Hepatocyte (in vitro differentiated cells): ENCODE results near the gene PLA2G1B. TPM values are rescaled to one million over a fixed set of nuclear protein-coding genes. Genes with fewer than 3 reads are reported as not detected.
"Not testable (repeated sequence)": the region's sequence is repeated elsewhere in the genome, so short reads cannot be mapped to it uniquely, and the experiment has no call there.

Experiments
- DNase-seq: peaks from one replicate; pipeline ENCODE4 v3.0.0-alpha.2; 2016; ENCODE audit warnings: low spot score
- H2AFZ ChIP-seq: fragments of 200-600 bp; sonication (generic); 2 replicates; pipeline ENCODE4 v1.6.0; 2016; ENCODE audit warnings: antibody characterized with exemption, mild to moderate bottlenecking
- H3K27ac ChIP-seq: fragments of 200-600 bp; sonication (generic); 2 replicates; pipeline ENCODE4 v1.5.1; 2016; ENCODE audit warnings: mild to moderate bottlenecking
- H3K27me3 ChIP-seq: fragments of 200-600 bp; sonication (generic); 2 replicates; pipeline ENCODE4 v1.6.1; 2016
- H3K36me3 ChIP-seq: fragments of 200-600 bp; sonication (generic); replicated peaks from 2 replicates; pipeline ENCODE4 v1.5.1; 2016; ENCODE audit warnings: low read depth; ENCODE audit not compliant: insufficient read depth
- H3K4me1 ChIP-seq: fragments of 200-600 bp; sonication (generic); 2 replicates; pipeline ENCODE4 v1.5.1; 2016; ENCODE audit warnings: mild to moderate bottlenecking, moderate library complexity; ENCODE audit not compliant: insufficient read depth
- H3K4me2 ChIP-seq: fragments of 200-600 bp; sonication (generic); 2 replicates; pipeline ENCODE4 v1.6.0; 2016
- H3K4me3 ChIP-seq: fragments of 200-600 bp; sonication (generic); 2 replicates; pipeline ENCODE4 v1.5.1; 2016; ENCODE audit warnings: mild to moderate bottlenecking
- H3K79me2 ChIP-seq: fragments of 200-600 bp; sonication (generic); 2 replicates; pipeline ENCODE4 v1.6.0; 2017; ENCODE audit warnings: mild to moderate bottlenecking
- H3K9me2 ChIP-seq: fragments of 200-600 bp; sonication (generic); replicated peaks from 2 replicates; pipeline ENCODE4 v1.6.0; 2017; ENCODE audit warnings: mild to moderate bottlenecking; ENCODE audit not compliant: insufficient read depth
- H3K9me3 ChIP-seq: fragments of 200-600 bp; sonication (generic); 2 replicates; pipeline ENCODE4 v1.5.1; 2016; ENCODE audit warnings: low read depth, mild to moderate bottlenecking
- H4K20me1 ChIP-seq: fragments of 200-600 bp; sonication (generic); 2 replicates; pipeline ENCODE4 v1.6.0; 2016; ENCODE audit warnings: mild to moderate bottlenecking; ENCODE audit not compliant: insufficient read depth, poor library complexity, severe bottlenecking
- CTCF ChIP-seq: fragments of 200-600 bp; sonication (generic); IDR thresholded peaks from 2 replicates; pipeline ENCODE4 v1.5.1; 2016; ENCODE audit warnings: antibody characterized with exemption, mild to moderate bottlenecking; ENCODE audit not compliant: poor library complexity
- EZH2 ChIP-seq: fragments of 200-600 bp; sonication (generic); IDR thresholded peaks from 2 replicates; pipeline ENCODE4 v1.6.1; 2016; ENCODE audit warnings: antibody characterized with exemption, mild to moderate bottlenecking, borderline replicate concordance
- EZH2phosphoT487 ChIP-seq: fragments of 200-600 bp; sonication (generic); IDR thresholded peaks from one replicate; pipeline ENCODE4 v1.6.1; 2018; ENCODE audit warnings: antibody characterized with exemption, mild to moderate bottlenecking, low read depth, moderate library complexity; ENCODE audit not compliant: unreplicated experiment, severe bottlenecking
- WGBS: methylation state at CpG from one replicate; pipeline ENCODE4 v1.1.6; 2016; ENCODE audit warnings: low lambda C conversion rate; ENCODE audit errors: missing lambda C conversion rate; 5-methylcytosine and 5-hydroxymethylcytosine counted together
- polyA plus RNA-seq: library from polyadenylated mRNA; unstranded; fragments of >200 nt; fragmentation: Nextera tagmentation; extraction: Ambion mirVana; gene quantifications from 2 replicates; pipeline ENCODE4 v1.2.1, GENCODE V29; 2016
- total RNA-seq: library from RNA; depleted of rRNA; stranded (reverse); fragments of >200 nt; gene quantifications from 2 replicates; pipeline ENCODE4 v1.2.3, GENCODE V29; 2014

PLA2G1B gene
- total and polyA plus RNA-seq, 2 experiments from 2014 or later = 8.5 to 14.7 TPM

GRCh38 chr12:120342175-120343038, 14.8 kb upstream of the PLA2G1B start:
- Histone ChIP-seq H3K4me2 (no peak overlapping the region), H3K36me3 (no peaks in the 10 kb centered on the region), H3K4me1 (no peaks in the 10 kb centered on the region), H2AFZ (no peak overlapping the region), H3K27ac (no peak overlapping the region), H3K79me2 (no peaks in the 10 kb centered on the region), H4K20me1 (no peaks in the 10 kb centered on the region), H3K9me3 (no peaks in the 10 kb centered on the region), H3K9me2 (no peaks in the 10 kb centered on the region), H3K4me3 (no peak overlapping the region), H3K27me3 (no peaks in the 10 kb centered on the region)
- DNase-seq = no peak
- WGBS = 80% methylated on average over 15 of the region's 30 CpGs
- TF ChIP-seq EZH2phosphoT487 = no peak
- TF ChIP-seq EZH2 = no peak
- no peak for TF ChIP-seq CTCF

GRCh38 chr12:120339256-120339655, 11.7 kb upstream of the PLA2G1B start:
- no peaks in the 10 kb centered on the region for H3K27me3 ChIP-seq
- no peaks in the 10 kb centered on the region for H3K4me1 ChIP-seq
- TF ChIP-seq EZH2 (no peak), CTCF (no peak)
- H4K20me1 ChIP-seq = no peaks in the 10 kb centered on the region
- no peaks in the 10 kb centered on the region for H3K9me2 ChIP-seq
- no peaks in the 10 kb centered on the region for H3K9me3 ChIP-seq
- H2AFZ ChIP-seq = no peak overlapping the region
- H3K4me3 ChIP-seq = no peak overlapping the region
- no peak overlapping the region for H3K27ac ChIP-seq
- WGBS = 91% methylated on average over 4 of the region's 4 CpGs
- no peak for DNase-seq
- H3K36me3 ChIP-seq = no peaks in the 10 kb centered on the region
- no peak overlapping the region for H3K4me2 ChIP-seq
- H3K79me2 ChIP-seq = no peaks in the 10 kb centered on the region

- no peaks in the 10 kb centered on the region for H3K9me3 ChIP-seq
- no peaks in the 10 kb centered on the region for H4K20me1 ChIP-seq
- no peak for DNase-seq
- no peaks in the 10 kb centered on the region for H3K36me3 ChIP-seq
- H2AFZ ChIP-seq = no peak overlapping the region
- no peaks in the 10 kb centered on the region for H3K4me1 ChIP-seq
- H3K27ac ChIP-seq = no peak overlapping the region
- H3K9me2 ChIP-seq = no peaks in the 10 kb centered on the region
- H3K79me2 ChIP-seq = no peaks in the 10 kb centered on the region
- 84% methylated on average over 2 of the region's 2 CpGs for WGBS
- TF ChIP-seq EZH2 = no peak
- H3K4me2 ChIP-seq = no peak overlapping the region
- no peak overlapping the region for H3K4me3 ChIP-seq
- H3K27me3 ChIP-seq = no peaks in the 10 kb centered on the region
Measured at GRCh38 chr12:120337730-120338129, 10.2 kb upstream of the PLA2G1B start.

GRCh38 chr12:120336392-120336791, 8.8 kb upstream of the PLA2G1B start:
- not testable (repeated sequence) for H3K4me1 ChIP-seq, H3K4me2 ChIP-seq, H3K4me3 ChIP-seq, H3K27me3 ChIP-seq, H2AFZ ChIP-seq, H3K27ac ChIP-seq, H3K36me3 ChIP-seq, H3K9me2 ChIP-seq, H3K79me2 ChIP-seq, H3K9me3 ChIP-seq, H4K20me1 ChIP-seq, DNase-seq
- WGBS = 93% methylated on average over 2 of the region's 2 CpGs
